Hepatocyte (in vitro differentiated cells): Measurements from ENCODE around the gene TNNT3. TPM values are rescaled to one million over a fixed set of nuclear protein-coding genes. Genes with fewer than 3 reads are reported as not detected.

ENCODE experiments used
- DNase-seq: peaks from one replicate; pipeline ENCODE4 v3.0.0-alpha.2; 2016; ENCODE audit warnings: low spot score
- H2AFZ ChIP-seq: fragments of 200-600 bp; sonication (generic); 2 replicates; pipeline ENCODE4 v1.6.0; 2016; ENCODE audit warnings: antibody characterized with exemption, mild to moderate bottlenecking
- H3K27ac ChIP-seq: fragments of 200-600 bp; sonication (generic); 2 replicates; pipeline ENCODE4 v1.5.1; 2016; ENCODE audit warnings: mild to moderate bottlenecking
- H3K27me3 ChIP-seq: fragments of 200-600 bp; sonication (generic); 2 replicates; pipeline ENCODE4 v1.6.1; 2016
- H3K36me3 ChIP-seq: fragments of 200-600 bp; sonication (generic); replicated peaks from 2 replicates; pipeline ENCODE4 v1.5.1; 2016; ENCODE audit warnings: low read depth; ENCODE audit not compliant: insufficient read depth
- H3K4me1 ChIP-seq: fragments of 200-600 bp; sonication (generic); 2 replicates; pipeline ENCODE4 v1.5.1; 2016; ENCODE audit warnings: mild to moderate bottlenecking, moderate library complexity; ENCODE audit not compliant: insufficient read depth
- H3K4me2 ChIP-seq: fragments of 200-600 bp; sonication (generic); 2 replicates; pipeline ENCODE4 v1.6.0; 2016
- H3K4me3 ChIP-seq: fragments of 200-600 bp; sonication (generic); 2 replicates; pipeline ENCODE4 v1.5.1; 2016; ENCODE audit warnings: mild to moderate bottlenecking
- H3K79me2 ChIP-seq: fragments of 200-600 bp; sonication (generic); 2 replicates; pipeline ENCODE4 v1.6.0; 2017; ENCODE audit warnings: mild to moderate bottlenecking
- H3K9me2 ChIP-seq: fragments of 200-600 bp; sonication (generic); replicated peaks from 2 replicates; pipeline ENCODE4 v1.6.0; 2017; ENCODE audit warnings: mild to moderate bottlenecking; ENCODE audit not compliant: insufficient read depth
- H3K9me3 ChIP-seq: fragments of 200-600 bp; sonication (generic); 2 replicates; pipeline ENCODE4 v1.5.1; 2016; ENCODE audit warnings: low read depth, mild to moderate bottlenecking
- H4K20me1 ChIP-seq: fragments of 200-600 bp; sonication (generic); 2 replicates; pipeline ENCODE4 v1.6.0; 2016; ENCODE audit warnings: mild to moderate bottlenecking; ENCODE audit not compliant: insufficient read depth, poor library complexity, severe bottlenecking
- EZH2 ChIP-seq: fragments of 200-600 bp; sonication (generic); IDR thresholded peaks from 2 replicates; pipeline ENCODE4 v1.6.1; 2016; ENCODE audit warnings: antibody characterized with exemption, mild to moderate bottlenecking, borderline replicate concordance
- EZH2phosphoT487 ChIP-seq: fragments of 200-600 bp; sonication (generic); IDR thresholded peaks from one replicate; pipeline ENCODE4 v1.6.1; 2018; ENCODE audit warnings: antibody characterized with exemption, mild to moderate bottlenecking, low read depth, moderate library complexity; ENCODE audit not compliant: unreplicated experiment, severe bottlenecking
- WGBS: methylation state at CpG from one replicate; pipeline ENCODE4 v1.1.6; 2016; ENCODE audit warnings: low lambda C conversion rate; ENCODE audit errors: missing lambda C conversion rate; 5-methylcytosine and 5-hydroxymethylcytosine counted together
- polyA plus RNA-seq: library from polyadenylated mRNA; unstranded; fragments of >200 nt; fragmentation: Nextera tagmentation; extraction: Ambion mirVana; gene quantifications from 2 replicates; pipeline ENCODE4 v1.2.1, GENCODE V29; 2016
- total RNA-seq: library from RNA; depleted of rRNA; stranded (reverse); fragments of >200 nt; gene quantifications from 2 replicates; pipeline ENCODE4 v1.2.3, GENCODE V29; 2014
- TF ChIP-seq, protein P1 (sequence below): fragments of 200-600 bp; sonication (generic); IDR thresholded peaks from 2 replicates; pipeline ENCODE4 v1.5.1; 2016; ENCODE audit warnings: antibody characterized with exemption, mild to moderate bottlenecking; ENCODE audit not compliant: poor library complexity

TNNT3 gene
- total and polyA plus RNA-seq, 2 experiments from 2014 or later, result 19.2 to 29.9 TPM

DNA sequence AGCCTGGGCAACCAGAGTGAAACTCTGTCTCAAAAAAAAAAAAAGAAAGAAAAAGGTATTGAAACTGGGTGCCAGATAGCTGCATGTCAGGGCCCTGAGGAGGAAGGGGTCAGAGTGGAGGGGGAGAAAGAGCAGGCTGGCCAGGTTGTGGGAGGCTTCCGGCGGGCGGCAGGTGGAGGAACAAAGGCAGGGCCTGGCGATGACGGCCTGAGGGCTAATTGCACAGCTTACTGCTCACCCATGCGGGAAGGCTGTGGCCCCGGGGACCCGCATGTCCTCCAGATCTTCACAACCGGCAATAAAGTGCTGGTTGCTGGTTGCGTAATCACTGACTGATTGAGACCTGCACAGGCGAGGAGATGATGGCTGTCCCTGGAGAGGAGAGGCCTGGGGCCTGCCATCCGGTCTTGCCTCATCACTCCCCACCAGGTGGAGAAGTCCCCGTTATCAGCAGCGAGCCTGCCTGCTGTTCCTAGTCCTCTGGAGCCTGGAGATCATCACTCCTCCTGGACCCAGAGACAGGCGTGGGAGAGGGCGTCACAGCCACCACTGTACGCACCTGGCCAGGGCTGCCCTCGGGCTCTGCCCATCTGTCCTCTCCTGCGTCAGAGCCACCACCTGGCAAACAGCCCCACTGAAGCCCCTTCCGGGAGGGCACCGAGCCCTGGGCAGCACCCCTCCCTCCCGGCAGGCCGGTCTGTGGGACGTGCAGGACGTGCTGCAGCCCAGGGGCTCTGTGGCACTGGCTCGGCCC is 59.4 kb downstream of the TNNT3 start:
- H3K4me3 ChIP-seq, result no peak overlapping the region
- no peaks in the 10 kb centered on the region for H3K27me3 ChIP-seq
- H3K4me2 ChIP-seq, result no peak overlapping the region
- no peaks in the 10 kb centered on the region for H3K79me2 ChIP-seq
- WGBS, result no CpG with 5 or more reads among the region's 26 CpGs
- no peak overlapping the region for H2AFZ ChIP-seq
- TF ChIP-seq EZH2 (no peak), EZH2phosphoT487 (no peak)
- TF ChIP-seq, protein P1, sequence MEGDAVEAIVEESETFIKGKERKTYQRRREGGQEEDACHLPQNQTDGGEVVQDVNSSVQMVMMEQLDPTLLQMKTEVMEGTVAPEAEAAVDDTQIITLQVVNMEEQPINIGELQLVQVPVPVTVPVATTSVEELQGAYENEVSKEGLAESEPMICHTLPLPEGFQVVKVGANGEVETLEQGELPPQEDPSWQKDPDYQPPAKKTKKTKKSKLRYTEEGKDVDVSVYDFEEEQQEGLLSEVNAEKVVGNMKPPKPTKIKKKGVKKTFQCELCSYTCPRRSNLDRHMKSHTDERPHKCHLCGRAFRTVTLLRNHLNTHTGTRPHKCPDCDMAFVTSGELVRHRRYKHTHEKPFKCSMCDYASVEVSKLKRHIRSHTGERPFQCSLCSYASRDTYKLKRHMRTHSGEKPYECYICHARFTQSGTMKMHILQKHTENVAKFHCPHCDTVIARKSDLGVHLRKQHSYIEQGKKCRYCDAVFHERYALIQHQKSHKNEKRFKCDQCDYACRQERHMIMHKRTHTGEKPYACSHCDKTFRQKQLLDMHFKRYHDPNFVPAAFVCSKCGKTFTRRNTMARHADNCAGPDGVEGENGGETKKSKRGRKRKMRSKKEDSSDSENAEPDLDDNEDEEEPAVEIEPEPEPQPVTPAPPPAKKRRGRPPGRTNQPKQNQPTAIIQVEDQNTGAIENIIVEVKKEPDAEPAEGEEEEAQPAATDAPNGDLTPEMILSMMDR, result no peak
- H3K27ac ChIP-seq, result no peak overlapping the region
- no peaks in the 10 kb centered on the region for H4K20me1 ChIP-seq
- H3K9me2 ChIP-seq, result no peaks in the 10 kb centered on the region
- H3K9me3 ChIP-seq, result no peaks in the 10 kb centered on the region
- no peaks in the 10 kb centered on the region for H3K4me1 ChIP-seq
- no peak for DNase-seq
- H3K36me3 ChIP-seq, result no peaks in the 10 kb centered on the region

DNA sequence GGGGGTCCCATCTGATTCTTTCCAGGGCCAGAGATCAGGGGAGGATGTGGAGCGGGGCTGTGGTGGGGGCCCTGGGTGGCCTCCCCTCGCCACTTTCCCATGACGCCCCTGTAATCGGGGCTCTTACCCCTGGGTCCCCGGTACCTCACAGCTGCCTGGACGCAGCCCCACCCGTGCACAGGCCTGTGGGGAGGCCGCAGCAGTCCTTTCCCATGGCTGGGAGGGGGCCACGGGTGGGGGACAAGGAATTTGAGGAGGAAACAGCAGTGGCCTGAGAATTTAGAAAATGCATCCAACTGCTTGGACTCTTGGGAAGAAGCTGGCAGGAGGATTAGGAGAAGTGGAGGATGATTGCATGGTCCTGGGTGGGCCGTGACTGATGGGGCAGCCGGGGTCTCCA is 60.1 kb downstream of the TNNT3 start:
- H3K27me3 ChIP-seq, result no peaks in the 10 kb centered on the region
- H3K4me1 ChIP-seq, result no peaks in the 10 kb centered on the region
- H4K20me1 ChIP-seq, result no peaks in the 10 kb centered on the region
- WGBS, result no CpG with 5 or more reads among the region's 11 CpGs
- H3K9me2 ChIP-seq, result no peaks in the 10 kb centered on the region
- H3K9me3 ChIP-seq, result no peaks in the 10 kb centered on the region
- no peaks in the 10 kb centered on the region for H3K79me2 ChIP-seq
- H3K4me2 ChIP-seq, result no peak overlapping the region
- TF ChIP-seq EZH2phosphoT487, result no peak
- TF ChIP-seq, protein P1, result no peak
- no peak for TF ChIP-seq EZH2
- DNase-seq, result no peak
- no peak overlapping the region for H3K27ac ChIP-seq
- no peak overlapping the region for H3K4me3 ChIP-seq
- H2AFZ ChIP-seq, result no peak overlapping the region
- H3K36me3 ChIP-seq, result no peaks in the 10 kb centered on the region

- Histone ChIP-seq H3K4me2 (no peak overlapping the region), H3K79me2 (no peaks in the 10 kb centered on the region), H3K27me3 (no peaks in the 10 kb centered on the region), H3K27ac (no peak overlapping the region), H3K36me3 (no peaks in the 10 kb centered on the region), H3K4me1 (no peaks in the 10 kb centered on the region), H3K4me3 (no peak overlapping the region), H4K20me1 (no peaks in the 10 kb centered on the region), H3K9me2 (no peaks in the 10 kb centered on the region), H3K9me3 (no peaks in the 10 kb centered on the region), H2AFZ (no peak overlapping the region)
- no CpG with 5 or more reads among the region's 26 CpGs for WGBS
- no peak for DNase-seq
- no peak for TF ChIP-seq EZH2
- TF ChIP-seq, protein P1, result no peak
- TF ChIP-seq EZH2phosphoT487, result no peak
Measured at GRCh38 chr11:1982873-1983600, 63.5 kb downstream of the TNNT3 start.
